Measurements from ENCODE around the gene JAG2. TPM values are rescaled to one million over a fixed set of nuclear protein-coding genes. Genes with fewer than 3 reads are reported as not detected.

The JAG2 gene
- total RNA-seq, 1 donor from 2014 or later: 33.6 TPM

DNA sequence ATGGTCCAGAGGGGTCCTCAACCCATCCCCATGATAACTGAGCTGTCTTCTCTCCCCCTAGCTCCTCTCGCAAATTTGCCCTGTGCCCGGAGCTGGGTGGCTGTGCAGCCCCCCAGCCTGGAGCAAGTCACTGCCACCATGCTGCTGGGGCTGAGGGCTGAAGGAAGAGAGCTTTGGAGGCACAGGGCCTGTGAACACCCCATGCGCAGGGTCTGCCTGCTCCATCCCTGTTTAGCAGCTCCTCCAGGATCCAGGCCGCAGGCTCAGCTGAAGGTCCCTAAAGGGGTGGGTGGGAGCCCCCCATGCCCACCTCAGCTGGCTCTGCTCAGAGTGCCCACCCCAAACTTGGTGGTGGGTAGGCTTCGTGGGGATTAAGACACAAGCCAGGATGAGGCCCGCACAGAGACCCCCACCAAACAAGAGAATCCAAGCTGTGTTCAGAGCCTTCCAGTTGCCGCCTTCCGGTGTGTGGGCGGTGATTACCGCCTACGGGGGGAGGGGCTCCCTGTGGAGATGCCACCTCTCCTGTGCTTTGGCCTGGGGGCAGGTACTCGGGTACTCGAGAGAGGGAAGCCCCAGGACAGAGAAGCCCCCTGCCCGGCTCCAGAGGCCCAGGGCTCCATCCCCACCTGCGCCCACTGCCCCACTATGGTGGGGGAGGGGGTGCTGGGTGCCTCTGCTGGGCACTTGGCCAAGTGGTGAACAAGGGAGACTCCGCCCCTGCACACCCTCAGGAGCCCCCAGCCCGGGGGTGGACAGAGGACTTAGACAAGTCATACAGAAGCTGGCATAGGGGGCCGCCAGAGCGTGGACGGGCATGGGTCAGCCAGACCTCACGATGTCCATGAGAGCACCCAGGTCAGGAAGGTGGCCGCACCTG, 1.4 kb upstream of the JAG2 start:
- intact Hi-C loops (cut with micrococcal nuclease): no loop called here
- DNase-seq (no peak), ATAC-seq (no peak)

DNA sequence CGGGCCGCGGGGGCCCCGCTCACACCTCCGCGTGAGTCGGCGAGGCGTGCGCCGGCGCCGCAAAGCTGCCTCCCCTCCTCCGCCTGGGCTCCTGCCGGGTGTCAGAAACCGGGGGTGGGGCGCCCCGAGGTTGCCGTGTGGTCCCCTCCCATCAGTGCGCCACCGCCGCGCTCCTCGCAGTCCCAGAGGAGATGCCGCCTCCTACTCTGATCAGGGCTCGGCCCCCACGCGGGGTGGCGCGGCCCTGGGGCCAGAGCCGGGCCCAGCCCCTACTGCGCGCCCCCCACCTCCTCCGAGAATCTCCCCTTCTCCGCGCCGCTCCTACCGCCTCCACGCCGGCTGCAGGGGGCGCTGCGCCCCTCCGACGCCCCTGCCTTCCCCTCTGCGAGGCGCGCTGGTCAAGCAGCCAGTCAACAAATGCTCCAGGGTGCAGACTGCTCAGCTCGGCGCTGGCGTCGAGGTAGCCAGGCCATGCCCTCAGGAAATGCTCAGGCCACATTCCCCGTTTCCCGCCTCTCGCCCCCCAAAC, 467 bp upstream of the JAG2 start:
- peak; percentile 15 for ATAC-seq
- peak; percentile 62 for DNase-seq
- intact Hi-C loops (cut with micrococcal nuclease): no loop called here

DNA sequence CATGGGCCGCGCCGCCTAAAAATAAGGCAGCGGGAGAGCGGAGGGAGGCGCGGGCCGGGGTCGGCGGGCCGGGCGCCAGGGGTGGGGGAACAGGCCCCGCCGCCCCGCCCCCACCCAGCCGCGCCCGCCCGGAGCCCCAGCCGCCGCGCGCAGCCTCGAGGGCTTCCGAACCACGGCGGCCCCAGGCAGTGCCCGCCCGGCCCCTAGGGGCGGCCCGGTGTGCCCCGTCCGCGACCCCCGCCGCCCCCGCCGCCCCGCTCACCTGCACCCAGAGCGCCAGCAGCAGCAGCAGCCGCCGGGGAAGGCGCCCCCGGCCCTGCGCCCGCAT, 519 bp downstream of the JAG2 start:
- no peak for DNase-seq
- intact Hi-C loops (cut with micrococcal nuclease): no loop called here
- ATAC-seq: no peak

DNA sequence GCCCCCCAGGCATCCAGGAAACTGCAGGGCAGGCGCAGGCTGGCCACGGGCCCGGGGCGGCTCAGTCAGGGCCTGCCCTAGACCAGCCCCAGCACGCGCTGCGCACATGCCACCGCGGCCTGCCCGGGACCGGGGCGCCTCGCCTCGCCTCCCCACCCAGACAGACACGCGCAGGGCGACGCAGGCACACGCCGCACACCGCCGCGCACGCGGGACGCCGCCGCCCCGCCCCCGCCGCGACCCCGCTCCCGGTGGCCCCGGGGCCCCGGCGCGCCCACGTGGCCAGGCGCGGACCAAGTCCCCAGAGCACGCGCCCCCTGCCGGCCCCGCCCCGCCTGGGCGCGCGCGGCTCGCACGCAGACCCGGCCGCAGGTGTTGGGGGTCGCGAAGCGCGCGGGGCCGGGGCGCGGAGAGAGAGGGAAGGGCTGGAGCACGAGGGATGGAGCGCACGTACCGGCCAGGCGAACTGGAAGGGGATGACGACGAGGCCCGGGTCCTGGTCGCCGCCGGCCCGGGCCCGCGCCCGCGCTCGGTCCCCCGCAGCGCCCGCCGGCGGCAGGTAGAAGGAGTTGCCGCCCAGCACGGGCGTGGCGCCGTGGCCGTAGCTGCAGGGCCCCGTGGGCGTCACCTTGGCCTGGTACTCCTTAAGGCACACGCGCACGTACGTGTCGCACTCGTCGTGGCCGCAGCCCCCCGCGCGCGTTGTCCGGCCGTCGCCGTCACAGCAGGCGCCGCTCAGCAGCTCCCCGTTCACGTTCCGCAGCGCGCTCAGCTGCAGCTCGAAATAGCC, 1.1 kb downstream of the JAG2 start:
- ATAC-seq: no peak
- intact Hi-C loops (cut with micrococcal nuclease): no loop called here
- peak; percentile 64 for DNase-seq

DNA sequence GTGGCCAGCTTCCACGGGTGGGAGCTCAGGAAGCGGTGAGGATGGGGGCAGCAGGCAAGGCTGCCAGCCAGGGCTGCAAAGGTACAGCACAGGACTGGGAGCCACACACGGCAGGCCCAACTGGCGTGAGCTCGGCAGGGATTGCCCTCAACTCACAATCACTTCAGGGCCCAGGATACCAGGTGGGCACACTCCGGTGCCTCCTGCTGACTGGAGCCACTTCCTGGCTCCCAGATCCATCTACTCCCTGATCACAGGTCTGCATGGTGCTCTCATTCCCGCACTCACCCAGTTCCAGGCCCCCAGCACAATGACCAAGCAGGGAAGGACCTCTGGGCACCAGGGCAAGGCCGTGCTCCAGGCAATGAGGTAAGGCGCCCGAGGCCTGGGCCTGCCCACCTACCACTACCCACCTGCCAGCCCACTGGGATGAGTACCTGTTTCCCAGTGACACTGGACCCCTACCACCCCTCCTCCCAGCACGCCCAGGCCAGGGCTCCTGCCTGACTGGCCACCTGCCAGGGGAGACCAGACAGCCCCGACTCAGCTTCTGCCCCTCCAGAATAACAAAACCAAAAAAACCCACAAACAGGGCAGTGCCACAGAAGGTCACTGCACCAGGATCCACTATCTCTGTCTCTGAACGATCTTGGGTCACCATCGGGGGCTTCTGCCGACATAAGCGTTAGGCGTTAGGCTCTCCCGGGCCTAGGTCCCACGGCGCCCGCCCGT, 1.8 kb downstream of the JAG2 start:
- DNase-seq: no peak
- intact Hi-C loops (cut with micrococcal nuclease): no loop called here
- ATAC-seq: no peak

DNA sequence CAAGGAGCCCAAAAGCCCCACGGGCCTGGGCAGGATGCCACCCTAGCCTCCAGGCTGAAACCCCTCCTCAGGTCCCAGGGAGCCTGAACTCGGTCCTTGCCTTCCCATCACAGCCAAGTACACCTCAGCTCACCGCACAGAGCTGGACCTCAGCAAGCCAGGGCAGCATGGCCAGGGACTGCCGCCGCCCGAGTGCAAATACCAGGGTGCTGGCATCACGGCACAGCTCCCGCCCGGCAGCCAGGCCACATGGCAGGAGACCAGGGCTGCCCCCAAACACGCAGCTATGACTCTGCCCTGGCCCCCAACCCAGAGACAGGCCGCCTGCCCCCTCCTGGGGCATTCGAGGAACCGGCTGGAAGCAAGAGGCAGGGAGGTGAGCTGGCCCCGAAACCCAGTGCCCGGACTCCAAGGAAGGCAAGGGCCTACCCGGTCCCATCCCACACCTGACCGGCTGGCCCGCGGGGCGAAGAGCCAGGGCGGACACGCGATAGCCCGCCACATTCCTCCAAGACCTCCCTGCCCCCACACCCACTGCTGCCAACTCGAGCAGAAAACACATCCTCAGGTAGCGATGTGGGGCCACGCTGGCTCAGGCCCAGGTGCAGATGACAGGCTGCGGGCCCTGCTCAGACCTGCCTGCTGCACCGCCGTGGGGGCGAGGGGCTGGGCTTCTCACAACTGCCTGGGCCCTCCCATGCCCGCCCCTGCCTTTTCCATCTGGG, 2.7 kb downstream of the JAG2 start:
- ATAC-seq (no peak), DNase-seq (no peak)
- intact Hi-C loops (cut with micrococcal nuclease): no loop called here

DNA sequence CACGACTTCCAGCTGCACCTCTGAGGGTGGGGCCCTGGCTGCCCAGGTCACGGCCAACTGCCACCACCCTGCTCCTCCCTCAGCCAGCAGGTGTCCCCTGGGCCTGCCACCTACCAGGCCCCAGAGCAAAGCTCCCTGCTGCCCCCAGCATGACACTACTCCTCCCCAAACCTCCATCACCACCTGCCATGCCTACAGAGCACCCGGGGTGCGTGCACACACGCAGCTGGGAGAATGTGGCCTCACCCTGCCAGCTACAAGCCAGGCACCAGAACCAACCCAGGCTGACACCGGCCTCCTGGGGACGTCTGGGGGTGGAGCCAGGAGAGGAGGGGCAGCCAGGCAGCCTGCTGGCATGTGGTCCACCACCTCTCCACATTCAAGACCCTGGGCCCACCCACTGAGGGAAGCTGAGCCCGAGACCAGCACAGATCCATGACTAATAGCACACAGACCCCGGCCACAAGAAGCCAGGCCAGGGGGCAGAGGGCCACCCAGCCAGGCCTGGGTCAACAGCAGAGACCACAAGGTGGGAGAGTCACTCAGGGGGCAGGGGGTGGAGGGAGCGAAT, 3.4 kb downstream of the JAG2 start:
- ATAC-seq: no peak
- no peak for DNase-seq
- intact Hi-C loops (cut with micrococcal nuclease): no loop called here

DNA sequence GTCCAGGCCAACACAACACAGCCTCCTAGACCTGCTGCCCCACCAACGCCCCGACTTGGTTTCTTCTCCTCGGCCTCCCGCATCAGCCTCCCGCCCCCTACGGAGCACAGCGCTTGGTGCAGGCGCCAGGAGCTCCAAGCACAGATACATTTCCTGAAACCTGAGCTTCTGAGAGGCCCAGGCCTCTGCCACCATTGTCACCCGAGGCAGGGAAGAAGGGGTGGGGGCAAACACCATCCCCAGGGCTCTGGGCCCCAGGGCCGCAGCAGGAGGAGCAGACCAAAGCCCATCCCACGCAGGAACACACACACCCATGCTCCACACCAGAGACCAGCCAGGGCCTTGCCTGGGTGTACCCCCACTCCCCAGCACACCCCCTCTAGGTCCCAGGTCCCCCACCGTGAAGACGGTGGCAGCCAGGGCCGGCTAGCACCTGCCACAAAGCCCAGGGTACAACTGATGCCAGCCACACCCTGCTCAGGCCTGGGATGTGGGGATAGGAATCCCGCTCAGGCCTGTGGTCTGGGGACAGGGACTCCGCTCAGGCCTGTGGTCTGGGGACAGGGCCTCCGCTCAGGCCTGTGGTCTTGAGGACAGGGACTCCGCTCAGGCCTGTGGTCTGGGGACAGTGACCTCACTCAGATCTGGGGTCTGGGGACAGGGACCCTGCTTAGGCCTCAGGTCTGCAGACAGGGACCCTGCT, 5.4 kb downstream of the JAG2 start:
- ATAC-seq: no peak
- intact Hi-C loops (cut with micrococcal nuclease): no loop called here
- DNase-seq: no peak

DNA sequence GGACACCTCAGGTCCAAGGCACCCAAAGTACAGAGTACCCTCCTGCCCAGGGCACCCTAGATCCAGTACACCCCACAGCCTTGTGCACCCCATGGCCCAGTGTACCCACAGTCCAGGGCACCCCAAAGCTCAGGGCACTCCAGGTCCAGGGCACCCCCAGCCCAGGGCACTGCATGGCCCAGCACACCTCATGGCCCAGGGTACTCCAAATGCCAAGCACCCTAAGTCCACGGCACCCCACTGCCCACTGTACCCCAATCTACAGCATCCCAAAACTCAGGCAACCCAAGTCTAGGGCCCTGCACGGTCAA, 6.0 kb downstream of the JAG2 start:
- ATAC-seq: no peak
- intact Hi-C loops (cut with micrococcal nuclease): no loop called here

DNA sequence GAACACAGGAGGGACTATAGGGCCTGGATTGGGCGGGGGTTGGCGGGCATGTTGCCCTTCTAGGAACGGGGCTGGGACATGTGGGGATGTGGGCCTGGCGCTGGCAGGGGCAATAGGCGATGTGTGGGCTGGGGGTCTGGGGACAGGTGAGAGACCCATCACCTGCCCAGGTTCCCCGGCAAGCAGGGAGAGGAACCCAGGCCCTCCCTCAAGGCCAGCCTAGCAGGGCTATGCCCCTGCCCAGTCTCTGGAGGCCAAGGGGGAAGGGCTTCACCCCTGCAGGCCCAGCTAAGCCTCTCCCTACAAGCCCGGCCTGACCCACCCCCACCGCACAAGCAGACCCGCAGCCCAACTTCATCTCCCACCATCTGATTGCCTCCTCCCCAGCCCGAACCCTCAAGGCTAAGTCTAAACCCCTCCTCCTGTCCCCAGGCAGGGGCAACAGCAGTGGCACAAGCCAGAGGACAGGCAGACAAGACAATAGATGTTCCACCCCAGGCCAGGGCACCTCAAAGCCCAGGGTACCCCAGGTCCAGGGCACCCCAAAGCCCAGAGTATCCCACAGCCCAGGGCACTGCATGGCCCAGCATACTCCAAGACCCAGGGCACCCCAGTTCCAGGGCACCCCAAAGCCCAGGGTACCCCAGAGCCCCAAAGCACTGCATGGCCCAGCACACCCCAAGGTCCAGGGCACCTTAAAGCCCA, 6.5 kb downstream of the JAG2 start:
- ATAC-seq: peak; percentile 28
- intact Hi-C loops (cut with micrococcal nuclease): no loop called here

More for the DNA sequence above, 6.0 kb downstream of the JAG2 start:
- no peak for DNase-seq

DNA sequence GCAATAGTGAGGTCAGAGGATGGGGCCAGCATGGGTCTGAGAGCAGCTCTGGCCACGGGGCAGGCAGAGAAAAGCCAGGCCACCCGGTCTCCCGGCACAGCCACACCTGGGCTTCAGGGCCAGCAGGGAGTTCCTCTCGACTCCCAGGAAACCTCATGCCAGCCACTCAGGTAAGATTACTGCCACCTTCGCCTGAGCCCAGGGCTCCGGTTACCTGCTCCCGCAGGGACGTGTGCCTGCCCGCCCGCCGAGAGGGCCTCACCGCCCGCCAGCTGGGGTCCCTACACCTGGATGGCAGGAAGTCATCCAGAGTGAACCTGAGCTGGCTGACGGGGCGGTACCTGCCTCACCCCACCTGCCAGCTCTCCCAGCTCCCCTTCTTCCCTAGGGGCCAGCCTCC, 7.3 kb downstream of the JAG2 start:
- no peak for ATAC-seq
- intact Hi-C loops (cut with micrococcal nuclease): no loop called here
- no peak for DNase-seq

More for the DNA sequence above, 6.5 kb downstream of the JAG2 start:
- no peak for DNase-seq

DNA sequence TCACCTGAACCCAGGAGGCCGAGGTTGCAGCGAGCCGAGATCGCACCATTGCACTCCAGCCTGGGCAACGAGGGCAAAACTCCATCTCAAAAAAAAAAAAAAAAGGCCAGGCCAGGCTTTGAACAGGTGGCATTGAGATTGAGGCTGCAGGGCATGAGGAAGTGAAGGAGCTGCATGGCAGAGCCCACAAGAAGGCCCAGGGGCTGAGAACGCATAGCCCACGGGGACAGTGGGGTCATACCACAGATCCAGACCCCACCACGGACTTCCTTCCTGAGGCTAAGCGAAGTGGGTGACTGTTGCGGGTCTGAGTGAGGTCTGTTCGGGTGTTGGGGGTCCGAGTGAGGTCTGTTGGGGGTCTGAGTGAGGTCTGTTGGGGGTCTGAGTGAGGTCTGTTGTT, 7.8 kb downstream of the JAG2 start:
- intact Hi-C loops (cut with micrococcal nuclease): no loop called here
- DNase-seq: no peak
- no peak for ATAC-seq

DNA sequence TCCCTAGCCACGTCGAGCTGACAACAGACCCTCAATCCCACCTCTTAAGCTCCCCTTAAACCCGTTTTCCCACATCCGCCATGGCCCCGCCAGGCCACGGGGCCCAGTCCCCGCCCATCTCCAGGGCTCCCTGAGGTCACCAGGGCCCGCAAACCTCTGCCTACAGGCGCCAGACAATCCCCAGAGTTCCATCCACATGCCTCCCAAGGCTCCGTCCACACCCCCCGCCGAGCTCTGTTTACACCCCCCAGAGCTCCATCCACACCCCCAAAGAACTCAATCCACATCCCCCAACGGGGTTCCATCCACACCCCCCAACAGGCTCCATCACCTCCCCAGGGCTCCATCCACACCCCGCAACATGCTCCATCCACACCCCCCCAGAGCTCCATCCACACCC, 9.2 kb downstream of the JAG2 start:
- ATAC-seq (no peak), DNase-seq (no peak)
- intact Hi-C loops (cut with micrococcal nuclease): no loop called here

DNA sequence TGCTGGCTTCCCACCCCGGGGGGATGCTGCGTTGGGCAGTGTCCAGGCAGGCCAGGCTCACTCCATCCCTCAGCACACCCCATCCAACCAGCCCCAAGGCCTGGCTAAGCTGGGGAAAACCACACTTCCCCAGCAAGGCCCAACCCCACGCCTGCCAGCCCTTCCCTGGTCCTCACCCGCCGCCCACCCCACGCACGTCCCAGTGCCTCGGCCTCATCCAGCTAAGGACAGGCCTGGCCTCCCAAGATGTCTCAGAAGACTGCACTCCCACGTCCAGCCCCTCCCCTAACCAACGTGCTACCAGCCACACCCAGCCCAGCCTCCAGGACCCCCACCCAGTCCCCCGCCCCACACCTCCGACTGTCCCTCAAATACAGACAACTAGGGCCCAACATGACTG, 9.8 kb downstream of the JAG2 start:
- DNase-seq (no peak), ATAC-seq (no peak)
- intact Hi-C loops (cut with micrococcal nuclease): no loop called here

DNA sequence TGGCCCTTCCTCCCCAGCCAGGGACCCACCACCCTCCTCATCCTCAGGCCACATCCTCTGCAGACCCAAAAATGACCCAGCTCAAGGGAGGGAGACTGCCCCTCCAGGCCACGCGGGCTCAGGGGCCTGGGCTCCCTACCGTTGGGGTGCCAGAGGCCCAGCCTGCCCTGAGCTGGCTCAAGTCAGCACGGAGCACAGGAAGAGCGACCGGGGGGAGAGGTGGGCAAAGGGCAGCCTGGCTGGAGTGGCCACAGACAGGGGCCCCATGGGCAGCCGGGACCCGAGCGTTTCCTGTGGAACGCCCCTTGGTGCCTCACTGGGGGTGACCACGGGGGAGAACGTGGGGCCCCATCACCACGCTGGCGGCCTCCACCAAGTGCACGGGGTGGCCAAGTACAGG, 10.7 kb downstream of the JAG2 start:
- no peak for DNase-seq
- no peak for ATAC-seq
- intact Hi-C loops (cut with micrococcal nuclease): no loop called here

DNA sequence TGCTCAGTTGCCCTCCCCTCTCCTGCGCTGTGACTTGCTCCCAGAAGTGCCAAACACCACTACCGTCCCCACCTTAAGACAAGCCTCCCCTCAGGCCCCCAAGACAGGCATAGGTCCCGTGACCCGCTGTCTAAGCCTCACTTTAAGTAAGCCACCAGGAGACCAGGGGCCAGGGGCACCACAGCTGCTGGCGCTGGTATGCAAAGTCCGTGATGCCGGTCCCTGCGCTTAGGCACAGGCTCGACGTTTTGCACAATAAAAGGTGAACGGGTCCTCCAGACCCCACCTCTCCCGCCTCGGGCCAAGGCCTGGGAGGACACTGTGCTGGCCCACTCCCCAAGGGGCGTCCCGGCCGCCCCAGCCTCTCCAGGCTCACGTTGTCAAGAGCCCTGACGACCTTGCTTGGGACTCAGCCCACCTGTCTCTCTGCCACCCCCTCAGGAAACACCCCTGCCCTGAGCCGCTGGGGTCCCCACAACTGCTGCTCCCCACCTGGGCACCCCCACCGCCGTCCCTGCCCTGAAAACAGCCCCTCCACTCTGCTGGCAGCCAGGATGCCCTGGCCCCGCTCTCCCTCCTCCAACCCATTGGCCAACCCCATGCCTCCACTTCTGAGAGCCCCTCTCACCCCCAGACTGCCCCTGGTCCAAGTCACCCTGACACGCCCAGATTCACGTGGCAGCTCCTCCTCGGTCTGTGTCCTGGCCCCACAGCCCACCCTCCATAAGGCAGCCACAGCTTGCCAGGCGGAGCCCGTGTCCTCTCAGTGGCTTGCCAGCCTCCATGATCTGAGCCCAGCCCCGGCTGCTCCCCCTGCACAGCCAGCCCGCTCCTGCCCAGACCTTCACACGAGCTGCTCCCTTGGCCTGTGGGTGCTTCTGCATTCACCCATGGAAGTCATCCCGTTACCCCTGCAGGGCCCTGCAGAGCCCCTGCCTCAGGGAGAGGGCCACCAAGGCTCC, 11.9 kb downstream of the JAG2 start:
- intact Hi-C loops (cut with micrococcal nuclease): no loop called here
- DNase-seq: no peak
- no peak for ATAC-seq

All from left ventricle myocardium superior (tissue), 1 donor.